ENCODE data around the gene OLAH.

GRCh38 chr10:15027741-15028140 lies 16.0 kb upstream of the OLAH start:
- TF ChIP-seq POLR2A (IDR thresholded peaks at IDR 0.05): no peak
- no peak for TF ChIP-seq CTCF (IDR thresholded peaks at IDR 0.05)
